Measurements from ENCODE around the gene C22orf39.

C22orf39 gene

DNA sequence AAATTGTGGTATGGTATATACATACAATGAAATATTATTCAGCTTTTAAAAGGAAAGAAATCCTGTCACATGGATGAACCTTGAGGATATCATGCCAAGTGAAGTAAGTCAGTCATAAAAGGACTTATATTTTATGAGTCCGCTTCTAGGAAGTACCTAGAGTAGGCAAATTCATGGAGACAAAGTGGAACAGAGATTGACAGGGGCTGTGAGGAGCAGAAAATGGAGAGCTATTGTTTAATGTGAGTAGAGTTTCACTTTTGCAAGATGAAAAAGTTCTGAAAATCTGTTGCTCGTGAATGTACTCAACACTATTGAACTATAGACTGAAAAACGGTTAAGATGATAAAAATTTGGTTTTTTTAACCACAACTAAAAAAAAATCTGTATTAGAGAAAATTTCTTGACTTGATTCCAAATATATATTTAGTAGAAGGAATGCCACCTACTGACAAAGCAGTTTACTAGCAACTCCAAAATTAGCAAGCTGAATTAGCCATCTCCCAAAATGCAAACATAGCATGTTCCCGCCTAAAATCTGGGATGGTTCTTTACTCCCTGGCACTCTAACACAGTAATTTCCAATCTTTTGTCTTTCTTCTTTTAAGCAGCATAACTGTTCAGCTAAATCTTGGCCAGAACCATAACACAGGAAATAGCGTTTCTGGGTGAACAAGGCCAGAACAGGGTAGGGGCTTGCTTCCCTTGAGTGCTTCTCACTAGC is 30.0 kb upstream of the C22orf39 start:
- no peak for DNase-seq (ENCODE audit: low read depth)

GRCh38 chr22:19476023-19476422 is 28.5 kb upstream of the C22orf39 start:
- no peak for DNase-seq (ENCODE audit: low read depth)

- no peak for DNase-seq (ENCODE audit: low read depth)
Observed at GRCh38 chr22:19473578-19473977, 26.1 kb upstream of the C22orf39 start.

DNA sequence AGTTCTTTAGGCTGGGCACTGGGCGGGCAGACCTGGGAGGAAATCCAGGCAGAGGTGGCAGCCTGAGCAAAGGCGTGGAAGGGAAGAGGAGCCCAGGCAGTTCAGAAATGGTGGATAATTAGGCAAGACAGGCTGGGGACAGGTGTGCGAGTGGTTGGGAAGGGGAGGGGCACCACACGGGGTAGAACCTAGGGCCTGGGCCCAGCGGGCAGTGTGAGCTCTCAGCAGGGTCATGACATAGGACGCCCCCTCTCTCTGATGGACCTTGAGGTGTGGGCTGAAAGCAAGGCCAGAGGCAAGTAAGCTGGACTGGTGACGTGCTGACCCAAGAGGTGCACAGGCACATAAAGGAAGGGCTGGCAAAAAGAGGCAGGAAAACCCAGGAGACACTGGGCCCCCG is 24.7 kb upstream of the C22orf39 start:
- no peak for DNase-seq (ENCODE audit: low read depth)

GRCh38 chr22:19471572-19471971 is 24.1 kb upstream of the C22orf39 start:
- no peak for DNase-seq (ENCODE audit: low read depth)

DNA sequence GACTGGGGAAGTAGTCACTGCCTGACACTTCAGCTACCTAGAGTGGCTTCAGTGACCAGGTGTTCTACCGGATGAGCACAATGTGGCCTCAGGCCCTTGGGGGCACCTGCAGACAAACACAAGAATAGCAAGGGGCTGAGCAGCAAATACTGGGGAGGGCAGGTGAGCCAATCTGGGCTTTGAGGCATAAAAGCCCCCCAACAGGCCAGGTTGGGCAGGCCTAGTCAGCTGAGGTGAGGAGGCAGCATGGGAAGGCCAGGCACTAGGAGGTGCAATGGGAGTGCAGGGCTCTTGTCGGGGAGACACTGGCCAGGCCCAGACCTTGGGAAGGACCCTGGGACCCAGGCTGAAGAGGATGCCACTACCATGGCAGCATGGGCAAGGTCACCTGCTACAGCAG is 22.5 kb upstream of the C22orf39 start:
- no peak for DNase-seq (ENCODE audit: low read depth)

GRCh38 chr22:19469421-19469820 is 21.9 kb upstream of the C22orf39 start:
- no peak for DNase-seq (ENCODE audit: low read depth)

GRCh38 chr22:19467912-19468311 is 20.4 kb upstream of the C22orf39 start:
- no peak for DNase-seq (ENCODE audit: low read depth)

- DNase-seq (ENCODE audit: low read depth), result no peak
Observed at GRCh38 chr22:19466848-19467752, 19.6 kb upstream of the C22orf39 start.

DNA sequence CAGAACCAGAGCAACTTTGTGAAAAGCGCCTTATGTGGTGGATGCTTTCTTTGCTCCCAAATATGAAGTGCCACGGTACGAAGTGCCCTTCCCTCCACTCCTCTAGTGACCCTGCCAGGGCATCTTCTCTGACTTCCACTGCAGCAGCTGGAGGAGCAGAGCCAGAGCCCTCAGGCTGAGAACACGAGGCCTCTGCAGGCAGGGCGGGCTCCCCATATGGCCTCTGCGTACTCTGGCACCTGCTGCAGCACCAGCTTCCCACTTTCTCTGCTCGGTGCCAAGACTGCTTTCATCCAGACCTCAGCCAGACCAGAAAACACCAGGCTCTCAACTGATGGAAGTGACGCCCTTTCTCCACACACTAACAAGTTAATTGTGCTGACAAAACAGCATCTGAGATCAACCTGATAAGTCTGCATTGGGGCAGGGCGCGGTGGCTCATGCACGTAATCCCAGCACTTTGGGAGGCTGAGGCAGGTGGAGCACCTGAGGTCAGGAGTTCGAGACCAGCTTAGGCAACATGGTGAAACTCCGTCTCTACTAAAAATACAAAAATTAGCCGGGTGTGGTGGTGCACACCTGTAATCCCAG is 18.7 kb upstream of the C22orf39 start:
- DNase-seq (ENCODE audit: low read depth), result no peak

- DNase-seq (ENCODE audit: low read depth), result no peak
Observed at GRCh38 chr22:19464975-19465374, 17.5 kb upstream of the C22orf39 start.

DNA sequence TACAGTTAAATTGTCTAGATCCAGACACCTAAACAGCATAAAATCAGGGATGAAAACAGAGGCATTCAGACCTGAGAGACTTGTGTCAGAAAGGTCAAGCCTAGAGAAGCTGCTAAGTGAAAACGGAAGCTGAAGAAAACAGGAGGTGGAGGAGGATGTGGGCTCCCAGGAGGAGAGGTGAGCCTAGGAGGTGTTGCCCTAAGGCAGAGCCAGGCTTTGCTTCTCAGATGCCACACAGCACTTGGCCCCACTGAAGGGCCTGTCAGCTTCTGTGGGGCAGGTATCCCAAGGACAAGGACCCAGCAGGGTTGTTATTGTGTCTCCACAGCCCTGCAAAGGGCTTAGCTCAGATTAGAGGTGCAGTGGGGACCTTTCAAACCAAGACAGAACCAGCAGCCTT is 17.0 kb upstream of the C22orf39 start:
- DNase-seq (ENCODE audit: low read depth), result no peak

DNA sequence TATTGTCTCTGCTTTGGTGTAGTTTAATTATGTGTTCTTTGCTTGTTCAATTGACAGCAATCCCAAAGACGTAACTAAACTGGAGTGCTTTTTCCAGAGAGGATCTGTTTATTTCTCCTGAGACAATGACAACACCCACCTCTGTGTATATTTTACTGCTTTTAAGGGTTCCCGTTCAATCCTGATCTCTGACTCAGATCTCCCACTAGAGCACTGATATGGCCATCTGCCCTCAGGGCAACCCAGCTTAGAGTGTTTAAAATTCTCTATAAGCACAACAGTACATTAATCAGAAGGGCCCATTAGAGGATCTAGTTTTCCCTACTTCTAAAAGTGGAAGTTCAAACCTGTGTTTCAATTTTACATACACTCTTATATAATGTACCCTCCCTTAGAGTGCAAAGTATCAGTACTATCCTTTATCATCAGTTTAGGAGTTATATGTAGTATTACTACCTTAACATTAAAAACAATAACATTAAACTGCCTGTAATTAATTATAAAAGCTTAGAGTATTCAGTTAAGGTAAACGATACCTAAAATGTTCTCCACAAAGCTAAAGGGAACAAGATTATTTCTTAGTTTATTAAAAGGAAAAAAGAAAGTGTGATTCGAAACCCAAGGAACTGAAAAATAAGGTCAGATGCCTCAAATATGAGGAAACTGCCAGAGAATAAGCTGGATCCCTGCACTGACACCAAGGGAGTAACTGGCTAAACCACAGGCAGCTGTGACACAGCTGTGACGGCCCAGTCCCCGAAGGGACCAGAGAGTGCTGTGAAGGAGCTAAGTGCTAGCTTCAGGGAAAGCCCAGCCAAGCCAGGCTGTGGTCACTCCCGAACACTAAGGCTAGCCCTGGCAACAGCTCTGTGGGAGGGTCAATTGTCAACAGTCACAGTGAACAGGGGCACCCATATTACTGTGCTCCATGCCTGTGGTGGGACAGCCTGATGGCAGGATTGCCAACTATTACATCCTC is 16.3 kb upstream of the C22orf39 start:
- no peak for DNase-seq (ENCODE audit: low read depth)

DNA sequence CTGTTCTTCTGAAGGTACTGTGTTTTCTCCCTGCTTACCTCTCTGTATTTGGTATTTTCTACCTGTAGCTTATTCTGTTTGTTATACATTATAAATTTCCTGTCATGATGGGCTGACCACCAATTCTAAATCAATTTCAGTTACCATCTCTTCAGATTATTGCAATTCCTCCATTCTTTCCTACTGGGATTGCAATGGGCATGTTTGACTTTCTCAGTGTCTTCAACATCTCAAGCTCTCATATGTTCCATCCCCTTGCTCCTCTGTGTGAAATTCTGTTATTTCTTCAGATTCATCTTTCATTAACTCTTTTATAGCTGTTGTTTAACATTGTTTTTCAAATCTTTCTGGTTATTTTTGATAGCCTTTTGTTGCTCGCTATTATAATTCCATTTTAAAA is 15.5 kb upstream of the C22orf39 start:
- DNase-seq (ENCODE audit: low read depth), result no peak

DNA sequence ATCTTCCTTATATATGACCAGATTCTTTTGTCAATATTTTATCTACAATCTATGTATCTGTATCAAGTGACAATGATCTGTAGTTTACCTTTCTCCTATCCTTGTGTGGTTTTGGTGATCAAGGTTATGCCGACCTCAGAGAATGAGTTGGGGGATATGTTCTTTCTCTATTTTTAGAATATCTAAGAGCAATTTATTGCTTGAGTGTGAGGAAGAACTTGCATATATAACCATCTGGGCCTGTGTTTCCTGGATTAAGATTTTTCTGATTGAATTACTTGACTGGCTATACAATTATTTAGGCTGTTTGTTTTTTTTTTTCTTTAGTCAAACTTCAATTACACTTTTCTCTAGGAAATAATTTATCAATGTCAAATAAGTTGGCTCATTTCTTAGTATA is 14.0 kb upstream of the C22orf39 start:
- DNase-seq (ENCODE audit: low read depth), result no peak

GRCh38 chr22:19460036-19460435 is 12.5 kb upstream of the C22orf39 start:
- DNase-seq (ENCODE audit: low read depth), result no peak

GRCh38 chr22:19457828-19458428 is 10.4 kb upstream of the C22orf39 start:
- DNase-seq (ENCODE audit: low read depth), result no peak

GRCh38 chr22:19456541-19456940 is 9.0 kb upstream of the C22orf39 start:
- DNase-seq (ENCODE audit: low read depth), result no peak

- no peak for DNase-seq (ENCODE audit: low read depth)
Observed at GRCh38 chr22:19455585-19456370, 8.3 kb upstream of the C22orf39 start.

GRCh38 chr22:19455033-19455432 is 7.5 kb upstream of the C22orf39 start:
- DNase-seq (ENCODE audit: low read depth), result no peak

- no peak for DNase-seq (ENCODE audit: low read depth)
Observed at GRCh38 chr22:19454156-19454555, 6.6 kb upstream of the C22orf39 start.

All from activated T-helper 9 cell treated with anti-CD3 and anti-CD28 coated beads, Interleukin-2, amount 50 U/mL, for 16 hours (primary cell).